HG03103 (cell line): ENCODE results near the gene LMF1.
"Not testable (repeated sequence)": the region's sequence is repeated elsewhere in the genome, so short reads cannot be mapped to it uniquely, and the experiment has no call there.

Experiments
- ATAC-seq: cut with Tn5 transposase; IDR thresholded peaks from one replicate; pipeline ENCODE4 v1.9.1; 2021; ENCODE audit warnings: low read depth; ENCODE audit not compliant: unreplicated experiment

The LMF1 gene

GRCh38 chr16:820044-820408 is 150.8 kb downstream of the LMF1 start:
- ATAC-seq = not testable (repeated sequence)

- no peak for ATAC-seq
These were observed 151.3 kb downstream of the LMF1 start for GRCh38 chr16:819336-820043.

GRCh38 chr16:818592-818991 is 152.2 kb downstream of the LMF1 start:
- ATAC-seq = no peak

- ATAC-seq = no peak
These were observed 152.7 kb downstream of the LMF1 start for GRCh38 chr16:818132-818531.

- no peak for ATAC-seq
These were observed 153.5 kb downstream of the LMF1 start for GRCh38 chr16:817001-817906.

- no peak for ATAC-seq
These were observed 154.9 kb downstream of the LMF1 start for GRCh38 chr16:815861-816260.

GRCh38 chr16:814974-815373 is 155.8 kb downstream of the LMF1 start:
- no peak for ATAC-seq

- no peak for ATAC-seq
These were observed 156.8 kb downstream of the LMF1 start for GRCh38 chr16:813916-814412.

GRCh38 chr16:813204-813915 is 157.4 kb downstream of the LMF1 start:
- no peak for ATAC-seq

GRCh38 chr16:808085-808386 is 162.7 kb downstream of the LMF1 start:
- no peak for ATAC-seq

- ATAC-seq = peak; percentile 86
These were observed 163.3 kb downstream of the LMF1 start for GRCh38 chr16:807347-808084.

- no peak for ATAC-seq
These were observed 165.3 kb downstream of the LMF1 start for GRCh38 chr16:805474-805873.

- ATAC-seq = no peak
These were observed 166.4 kb downstream of the LMF1 start for GRCh38 chr16:804193-805048.

- ATAC-seq = no peak
These were observed 167.1 kb downstream of the LMF1 start for GRCh38 chr16:803754-804080.
